Measurements from ENCODE around the gene MFAP5.

GRCh38 chr12:8681129-8681884, 18.7 kb upstream of the MFAP5 start:
- no peak for TF ChIP-seq SIN3A (IDR thresholded peaks at IDR 0.05; ENCODE audit: borderline replicate concordance, insufficient read depth, low read length)
- TF ChIP-seq POLR2AphosphoS5 (IDR thresholded peaks at IDR 0.05; ENCODE audit: low read depth, low read length) = no peak

All from PFSK-1 (cell line).